Measurements from ENCODE around the gene DBH.

DNA sequence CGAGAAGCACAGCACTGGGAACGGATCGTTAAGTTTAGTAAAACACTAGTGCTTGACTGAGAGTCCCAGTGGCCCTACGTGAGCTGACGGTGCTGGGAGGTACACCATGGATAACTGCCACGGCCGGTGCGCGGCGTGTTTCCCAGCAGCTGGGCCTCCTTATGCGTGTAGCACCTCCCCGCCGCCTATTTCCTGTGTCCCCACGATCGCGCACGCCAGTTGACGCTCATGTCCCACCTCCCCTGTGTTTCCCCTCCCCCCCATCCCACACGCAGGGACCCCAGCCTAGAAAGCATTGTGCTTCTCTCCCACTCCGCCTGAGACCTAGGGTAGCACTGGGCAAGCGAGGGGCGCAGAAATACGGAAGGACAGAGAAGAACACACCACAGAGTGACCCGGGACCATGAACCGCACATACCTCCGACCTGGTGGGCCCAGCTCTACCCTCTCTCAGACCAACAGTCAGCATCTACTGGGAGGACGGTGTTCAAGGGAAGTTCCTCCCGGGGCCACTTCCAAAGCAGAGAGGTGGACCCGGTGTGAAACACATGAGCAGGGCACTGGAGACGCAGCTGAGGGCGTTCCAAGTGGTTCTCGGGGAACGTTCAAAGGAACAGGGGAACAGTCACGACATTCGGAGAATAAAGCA is 45.6 kb downstream of the DBH start:
- TF ChIP-seq, protein P1, sequence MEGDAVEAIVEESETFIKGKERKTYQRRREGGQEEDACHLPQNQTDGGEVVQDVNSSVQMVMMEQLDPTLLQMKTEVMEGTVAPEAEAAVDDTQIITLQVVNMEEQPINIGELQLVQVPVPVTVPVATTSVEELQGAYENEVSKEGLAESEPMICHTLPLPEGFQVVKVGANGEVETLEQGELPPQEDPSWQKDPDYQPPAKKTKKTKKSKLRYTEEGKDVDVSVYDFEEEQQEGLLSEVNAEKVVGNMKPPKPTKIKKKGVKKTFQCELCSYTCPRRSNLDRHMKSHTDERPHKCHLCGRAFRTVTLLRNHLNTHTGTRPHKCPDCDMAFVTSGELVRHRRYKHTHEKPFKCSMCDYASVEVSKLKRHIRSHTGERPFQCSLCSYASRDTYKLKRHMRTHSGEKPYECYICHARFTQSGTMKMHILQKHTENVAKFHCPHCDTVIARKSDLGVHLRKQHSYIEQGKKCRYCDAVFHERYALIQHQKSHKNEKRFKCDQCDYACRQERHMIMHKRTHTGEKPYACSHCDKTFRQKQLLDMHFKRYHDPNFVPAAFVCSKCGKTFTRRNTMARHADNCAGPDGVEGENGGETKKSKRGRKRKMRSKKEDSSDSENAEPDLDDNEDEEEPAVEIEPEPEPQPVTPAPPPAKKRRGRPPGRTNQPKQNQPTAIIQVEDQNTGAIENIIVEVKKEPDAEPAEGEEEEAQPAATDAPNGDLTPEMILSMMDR (IDR thresholded peaks at IDR 0.05; ENCODE audit: extremely low read depth in 1 of 2, insufficient read depth in 1 of 2, low read depth in 1 of 2, low read length in 2 of 2): no peak
- TF ChIP-seq POLR2AphosphoS5 (IDR thresholded peaks at IDR 0.05; ENCODE audit: insufficient read depth, low read depth, low read length): no peak
- TF ChIP-seq EZH2 (IDR thresholded peaks at IDR 0.05; ENCODE audit: borderline replicate concordance, low read depth, low read length, severe bottlenecking): no peak
- no peak for TF ChIP-seq POLR2A (IDR thresholded peaks at IDR 0.05; ENCODE audit: low read depth, low read length)
- TF ChIP-seq GATA2 (IDR thresholded peaks at IDR 0.05; ENCODE audit: insufficient read depth, insufficient read length, low read depth, low read length): no peak

Measured in endothelial cell of umbilical vein (primary cell).